Midbrain (tissue), 1 donor: Measurements from ENCODE around the gene TEKT3.

Experiments
- DNase-seq: peaks from one replicate; lab custom pipeline; 2025; lab: John Stamatoyannopoulos, UW

The TEKT3 gene

GRCh38 chr17:15293558-15293957 lies 47.8 kb downstream of the TEKT3 start:
- DNase-seq = no peak

- DNase-seq = no peak
Measured at GRCh38 chr17:15291674-15292361, 49.6 kb downstream of the TEKT3 start.

- no peak for DNase-seq
Measured at GRCh38 chr17:15290605-15291004, 50.8 kb downstream of the TEKT3 start.

GRCh38 chr17:15289285-15290183 lies 51.9 kb downstream of the TEKT3 start:
- no peak for DNase-seq

- DNase-seq = no peak
Measured at GRCh38 chr17:15288859-15289258, 52.5 kb downstream of the TEKT3 start.

GRCh38 chr17:15287538-15288267 lies 53.7 kb downstream of the TEKT3 start:
- no peak for DNase-seq

- no peak for DNase-seq
Measured at GRCh38 chr17:15285466-15285865, 55.9 kb downstream of the TEKT3 start.

- no peak for DNase-seq
Measured at GRCh38 chr17:15284537-15284936, 56.9 kb downstream of the TEKT3 start.

- no peak for DNase-seq
Measured at GRCh38 chr17:15284107-15284506, 57.3 kb downstream of the TEKT3 start.

- DNase-seq = no peak
Measured at GRCh38 chr17:15281909-15282308, 59.5 kb downstream of the TEKT3 start.

- DNase-seq = no peak
Measured at GRCh38 chr17:15278924-15279477, 62.4 kb downstream of the TEKT3 start.

- DNase-seq = no peak
Measured at GRCh38 chr17:15278380-15278779, 63.0 kb downstream of the TEKT3 start.

GRCh38 chr17:15274017-15274416 lies 67.4 kb downstream of the TEKT3 start:
- no peak for DNase-seq

- DNase-seq = no peak
Measured at GRCh38 chr17:15273141-15273793, 68.1 kb downstream of the TEKT3 start.

GRCh38 chr17:15271741-15272140 lies 69.7 kb downstream of the TEKT3 start:
- DNase-seq = no peak

GRCh38 chr17:15270628-15271381 lies 70.6 kb downstream of the TEKT3 start:
- no peak for DNase-seq

- DNase-seq = no peak
Measured at GRCh38 chr17:15269780-15270089, 71.7 kb downstream of the TEKT3 start.

GRCh38 chr17:15269087-15269779 lies 72.2 kb downstream of the TEKT3 start:
- DNase-seq = no peak

- no peak for DNase-seq
Measured at GRCh38 chr17:15268461-15268860, 72.9 kb downstream of the TEKT3 start.

GRCh38 chr17:15267996-15268395 lies 73.4 kb downstream of the TEKT3 start:
- DNase-seq = no peak
